K562 treated with DMSO at 1 percent for 4 hours (cell line): ENCODE data around the gene CBFB. TPM values are rescaled to one million over a fixed set of nuclear protein-coding genes. Genes with fewer than 3 reads are reported as not detected.

Experiments used
- total RNA-seq: library from RNA; unstranded; fragments of 300-600 nt; gene quantifications from 2 replicates; pipeline ENCODE4 v1.2.3, GENCODE V29; 2022; ENCODE audit not compliant: insufficient read depth

Gene CBFB
- total RNA-seq = 34.7 and 44.2 TPM in 2 replicates

GRCh38 chr16:67028696-67029253 is at the start of gene CBFB:
TSS of gene CBFB (plus strand) at chr16:67029149. CDS start at chr16:67029408, 259 bp downstream.

GRCh38 chr16:66988197-66988788 is 40.7 kb upstream of the CBFB start, which contains the start of gene CES4A:
TSS of gene CES4A (plus strand) at chr16:66988589. CDS start at chr16:66988773, 184 bp downstream.

GRCh38 chr16:67109407-67110135 is 80.6 kb downstream of the CBFB start, which contains the start of gene PHAF1:
TSS of gene PHAF1 (plus strand) at chr16:67109941. CDS start at chr16:67110176, 235 bp downstream.

Other genes with a start within 250 kb of the CBFB start
- not detected in 2 replicates for gene TERB1, start 227.6 kb upstream of the CBFB start, total RNA-seq
- gene NAE1, start 198.2 kb upstream of the CBFB start, total RNA-seq = 62.5 and 65.2 TPM in 2 replicates
- gene CA7, start 184.7 kb upstream of the CBFB start, total RNA-seq = not detected in 2 replicates
- 3.9 and 7.4 TPM in 2 replicates for gene PDP2, start 148.6 kb upstream of the CBFB start, total RNA-seq
- gene CDH16, start 110.3 kb upstream of the CBFB start, total RNA-seq = not detected in 2 replicates
- 2.4 and 5.3 TPM in 2 replicates for gene RRAD, start 103.6 kb upstream of the CBFB start, total RNA-seq
- 224 and 237 TPM in 2 replicates for gene CIAO2B, start 94.7 kb upstream of the CBFB start, total RNA-seq
- 22.1 TPM in 2 replicates for gene CES2, start 93.6 kb upstream of the CBFB start, total RNA-seq
- gene CES3, start 67.9 kb upstream of the CBFB start, total RNA-seq = 0.93 TPM in 1 of 2 replicates, not detected in the other
- gene CES4A, start 40.6 kb upstream of the CBFB start, total RNA-seq = not detected in 2 replicates
- 9.2 and 13.9 TPM in 2 replicates for gene PHAF1, start 80.8 kb downstream of the CBFB start, total RNA-seq
- gene B3GNT9, start 121.8 kb downstream of the CBFB start, total RNA-seq = 3.7 and 5.6 TPM in 2 replicates
- gene TRADD, start 130.8 kb downstream of the CBFB start, total RNA-seq = 28.0 and 33.7 TPM in 2 replicates
- gene FBXL8, start 130.8 kb downstream of the CBFB start, total RNA-seq = 9.0 and 16.6 TPM in 2 replicates
- gene HSF4, start 135.6 kb downstream of the CBFB start, total RNA-seq = 14.8 and 26.3 TPM in 2 replicates
- gene NOL3, start 141.4 kb downstream of the CBFB start, total RNA-seq = 15.7 and 20.6 TPM in 2 replicates
- gene MATCAP1, start 154.8 kb downstream of the CBFB start, total RNA-seq = 16.8 and 24.9 TPM in 2 replicates
- not detected in 2 replicates for gene EXOC3L1, start 161.0 kb downstream of the CBFB start, total RNA-seq
- gene E2F4, start 163.0 kb downstream of the CBFB start, total RNA-seq = 82.7 and 87.6 TPM in 2 replicates
- gene ELMO3, start 170.0 kb downstream of the CBFB start, total RNA-seq = 1.6 and 4.3 TPM in 2 replicates
- gene TMEM208, start 198.0 kb downstream of the CBFB start, total RNA-seq = 57.9 and 64.8 TPM in 2 replicates
- gene FHOD1, start 218.3 kb downstream of the CBFB start, total RNA-seq = 45.2 and 50.9 TPM in 2 replicates
- gene SLC9A5, start 219.8 kb downstream of the CBFB start, total RNA-seq = 1.8 and 2.0 TPM in 2 replicates